Ureter (tissue), 1 donor: ENCODE measurements around the gene CCN2. TPM values are rescaled to one million over a fixed set of nuclear protein-coding genes. Genes with fewer than 3 reads are reported as not detected.
"Not testable (repeated sequence)": the region's sequence is repeated elsewhere in the genome, so short reads cannot be mapped to it uniquely, and the experiment has no call there.

ENCODE experiments used
- DNase-seq: peaks from one replicate; pipeline ENCODE4 v3.0.0-alpha.2; 2020; ENCODE audit warnings: low spot score
- total RNA-seq: library from RNA; stranded (reverse); gene quantifications from one replicate; pipeline ENCODE4 v1.2.4, GENCODE V29; 2023
- donor health status: DM: yes; HTN: yes; CAD: no.

Gene CCN2
- total RNA-seq, 1 donor from 2014 or later, result 70.9 TPM

DNA sequence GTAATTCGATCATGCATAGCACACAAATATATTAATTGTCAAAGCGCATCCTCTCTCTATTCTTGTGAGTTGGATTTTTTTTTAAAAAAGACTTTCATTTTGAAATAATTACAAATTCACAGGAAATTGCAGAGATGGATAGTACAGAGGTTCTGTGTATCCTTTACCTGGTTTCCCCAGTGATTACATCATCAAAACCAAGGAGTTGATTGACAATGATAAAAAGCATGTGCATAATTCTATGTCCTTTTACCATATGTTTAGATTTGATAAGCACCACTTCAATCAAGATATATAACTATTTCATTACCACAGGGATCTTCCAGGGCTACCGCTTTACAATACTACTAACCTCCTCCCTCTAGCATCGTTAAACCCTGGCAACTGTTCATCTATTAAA is 40.2 kb downstream of the CCN2 start:
- DNase-seq, result no peak

DNA sequence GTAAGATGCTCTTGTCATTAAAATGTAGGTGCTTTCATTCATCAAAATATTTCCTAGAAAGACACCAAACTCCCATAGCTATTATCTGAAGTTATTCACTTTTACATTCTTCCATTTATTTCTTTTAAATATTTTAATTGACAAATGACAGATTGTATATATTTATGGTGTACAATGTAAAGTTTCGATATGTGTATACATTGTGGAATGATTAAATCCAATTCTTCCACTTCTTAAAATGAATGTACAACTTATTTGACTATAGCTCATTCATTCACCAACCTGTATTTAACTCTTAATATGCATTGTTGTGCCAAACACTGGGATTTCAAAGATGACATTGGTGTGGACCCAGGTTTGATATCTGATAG is 41.0 kb downstream of the CCN2 start:
- no peak for DNase-seq

DNA sequence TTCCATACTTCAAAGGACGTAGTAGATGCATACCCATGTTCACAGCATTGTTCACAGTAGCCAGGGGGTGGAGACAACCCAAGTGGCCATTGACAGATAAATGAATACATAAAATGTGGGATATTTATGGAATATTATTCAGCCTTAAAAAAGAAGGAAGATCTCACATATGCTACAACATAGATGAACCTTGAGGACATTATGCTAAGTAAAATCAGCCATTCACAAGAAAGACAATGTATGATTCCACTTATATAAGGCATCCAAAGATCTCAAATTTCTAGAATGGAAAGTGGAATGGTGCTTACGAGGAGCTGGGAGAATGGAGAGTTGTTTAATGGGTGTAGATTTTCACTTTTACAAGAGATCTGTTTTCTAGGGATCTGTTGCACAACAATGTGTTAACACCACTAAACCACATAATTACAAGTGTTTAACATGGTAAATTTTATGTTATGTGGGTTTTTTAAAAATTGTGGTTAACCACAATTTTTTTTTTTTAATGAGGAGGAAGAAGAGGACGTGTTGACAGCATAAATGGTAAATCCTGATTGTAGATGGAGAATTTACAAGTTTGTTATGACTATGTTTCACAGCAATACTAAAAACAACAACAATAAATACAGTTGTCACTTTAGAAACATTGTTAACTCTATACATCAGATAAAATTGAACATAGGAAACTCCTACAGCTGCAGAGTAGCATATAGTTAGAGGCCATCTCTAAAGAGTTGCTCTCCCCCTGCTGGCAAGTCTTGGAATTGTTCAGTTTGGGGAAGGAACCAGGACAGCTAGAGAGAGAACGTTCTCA is 41.6 kb downstream of the CCN2 start:
- DNase-seq, result peak; percentile 82

DNA sequence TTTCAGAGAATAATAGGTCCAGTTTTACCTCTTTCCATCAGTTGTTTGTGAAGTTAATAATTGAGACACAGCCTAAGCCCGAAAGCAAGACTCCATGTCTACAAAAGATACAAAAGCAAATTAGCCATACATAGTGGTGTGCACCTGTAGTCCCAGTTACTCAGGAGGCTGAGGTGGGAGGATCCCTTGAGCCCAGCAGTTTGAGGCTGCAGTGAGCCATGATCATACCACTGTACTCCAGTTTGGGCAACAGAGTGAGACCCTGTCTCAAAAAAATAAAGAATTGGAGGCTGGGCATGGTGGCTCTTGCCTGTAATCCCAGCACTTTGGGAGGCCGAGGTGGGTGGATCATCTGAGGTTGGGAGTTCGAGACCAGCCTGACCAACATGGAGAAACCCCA is 42.4 kb downstream of the CCN2 start:
- not testable (repeated sequence) for DNase-seq

DNA sequence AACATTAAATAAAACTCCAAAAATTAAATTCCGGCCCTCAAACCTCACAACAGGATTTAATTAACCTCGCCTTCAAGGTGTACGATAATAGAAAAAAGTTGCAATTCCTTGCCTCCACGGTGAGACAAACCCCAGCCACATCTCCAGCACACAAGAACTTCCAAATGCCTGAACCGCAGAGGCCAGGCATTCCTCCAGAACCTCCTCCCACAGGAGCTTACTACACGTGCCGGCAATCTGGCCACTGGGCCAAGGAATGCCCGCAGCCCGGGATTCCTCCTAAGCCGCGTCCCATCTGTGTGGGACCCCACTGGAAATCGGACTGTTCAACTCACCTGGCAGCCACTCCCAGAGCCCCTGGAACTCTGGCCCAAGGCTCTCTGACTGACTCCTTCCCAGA is 47.4 kb downstream of the CCN2 start:
- not testable (repeated sequence) for DNase-seq

DNA sequence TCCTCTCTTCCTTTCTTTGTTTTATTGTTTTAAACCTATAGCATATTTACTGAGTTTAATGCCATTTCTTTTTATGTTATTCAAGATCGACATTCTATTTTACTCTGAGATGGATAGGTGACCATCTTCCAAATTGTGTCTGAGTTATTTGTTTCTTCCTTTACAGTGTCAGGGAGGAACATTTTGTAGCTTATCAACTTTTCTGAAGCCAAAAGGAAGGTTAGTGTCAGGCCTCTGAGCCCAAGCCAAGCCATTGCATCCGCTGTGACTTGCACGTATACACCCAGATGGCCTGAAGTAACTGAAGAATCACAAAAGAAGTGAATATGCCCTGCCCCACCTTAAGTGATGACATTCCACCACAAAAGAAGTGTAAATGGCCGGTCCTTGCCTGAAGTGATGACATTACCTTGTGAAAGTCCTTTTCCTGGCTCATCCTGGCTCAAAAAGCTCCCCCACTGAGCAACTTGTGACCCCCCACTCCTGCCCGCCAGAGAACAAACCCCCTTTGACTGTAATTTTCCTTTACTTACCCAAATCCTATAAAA is 49.8 kb downstream of the CCN2 start:
- not testable (repeated sequence) for DNase-seq

DNA sequence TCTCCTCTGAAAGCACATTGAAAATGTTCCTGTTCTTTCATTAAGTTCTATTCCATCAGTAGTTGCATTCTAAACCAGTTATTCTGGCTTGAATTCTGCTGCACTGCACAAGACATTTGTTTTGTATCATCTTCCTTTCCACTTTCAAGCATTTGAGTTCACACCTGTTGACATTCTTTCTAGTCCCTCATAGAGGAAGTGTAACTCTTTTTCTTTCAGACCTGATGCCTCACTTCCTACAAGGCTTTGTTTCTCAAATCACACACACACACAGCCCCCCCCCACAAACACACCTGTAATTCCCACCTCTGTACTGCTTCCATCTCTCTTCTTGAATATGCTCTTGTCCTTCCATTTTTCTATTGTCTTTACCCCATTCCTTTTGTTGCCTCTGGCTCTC is 50.9 kb downstream of the CCN2 start:
- no peak for DNase-seq

DNA sequence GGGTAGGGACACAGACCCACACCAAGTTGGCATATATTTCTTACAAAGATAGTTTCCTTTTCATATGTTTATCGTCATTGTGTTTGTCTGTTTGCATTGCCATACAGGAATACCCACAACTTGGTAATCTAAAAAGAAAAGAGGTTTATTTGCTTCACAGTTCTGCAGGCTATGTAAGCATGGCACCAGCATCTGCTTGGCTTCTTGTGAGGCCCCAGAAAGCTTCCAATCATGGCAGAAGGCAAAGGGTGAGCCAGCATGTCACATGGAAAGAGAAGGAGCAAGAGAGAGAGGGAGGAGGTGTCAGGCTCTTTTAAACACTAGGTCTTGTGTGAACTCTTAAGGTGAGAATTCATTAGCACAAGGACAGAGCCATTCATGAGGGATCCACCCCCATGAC is 52.5 kb downstream of the CCN2 start:
- DNase-seq, result no peak

Other genes with a start within 250 kb of the CCN2 start
- not detected for gene OR2A4, start 250.0 kb downstream of the CCN2 start, total RNA-seq
- not detected for gene CTAGE9, start 240.4 kb downstream of the CCN2 start, total RNA-seq
- gene ENPP1, start 143.4 kb downstream of the CCN2 start, total RNA-seq, result 9.3 TPM